Endothelial cell of umbilical vein (primary cell): ENCODE data around the gene MCF2L. TPM values are rescaled to one million over a fixed set of nuclear protein-coding genes. Genes with fewer than 3 reads are reported as not detected.

Experiments used
- BruUV-seq: library from RNA; stranded (reverse); fragments of 400-500 nt; replicated peaks from 2 replicates; lab custom pipeline; 2021; lab: Mats Ljungman, UMichigan
- CTCF ChIA-PET: fragments of 300-600, 350-600 bp; sonication (Branson Sonifier 250); formaldehyde crosslinking; loops from one replicate; lab custom pipeline; 2021; ENCODE audit warnings: antibody characterized with exemption, inconsistent platforms; lab: Charles Lee
- POLR2A ChIA-PET: fragments of 300-600, 350-600 bp; sonication (Branson Sonifier 250); formaldehyde crosslinking; loops from one replicate; lab custom pipeline; 2021; ENCODE audit warnings: antibody characterized with exemption, inconsistent platforms; lab: Charles Lee
- DNase-seq: peaks from one replicate; pipeline ENCODE4 v3.0.0-alpha.2; 2011; ENCODE audit warnings: low read depth, low spot score
- FAIRE-seq: peaks from 2 replicates; lab custom pipeline; 2011; peaks lifted over from hg19 to GRCh38; lab: Jason Lieb, UNC
- H2AFZ ChIP-seq: 2 replicates; pipeline ENCODE4 v1.6.0; 2012; ENCODE audit warnings: low read depth, low read length, control low read depth, inconsistent platforms
- H3K27ac ChIP-seq: 2 replicates; pipeline ENCODE4 v1.5.1; 2011; ENCODE audit warnings: low read depth, mild to moderate bottlenecking, control low read depth, low read length, moderate library complexity; ENCODE audit not compliant: insufficient read depth
- H3K27me3 ChIP-seq, 2 experiments: 2 replicates each; pipeline versions ENCODE4 v1.6.0 to v1.6.1; 2011; ENCODE audit warnings: low read length in 2 of 2, mixed read lengths in 1 of 2; ENCODE audit not compliant: control insufficient read depth in 2 of 2, insufficient read depth in 2 of 2
- H3K36me3 ChIP-seq, 2 experiments: 2 replicates in 1 of 2; 3 replicates in 1 of 2; pipeline ENCODE4 v1.5.1; 2011; ENCODE audit warnings: low read length in 2 of 2, mild to moderate bottlenecking in 1 of 2, moderate library complexity in 1 of 2; ENCODE audit not compliant: control insufficient read depth in 2 of 2, insufficient read depth in 2 of 2; ENCODE audit errors: extremely low read depth in 1 of 2
- H3K4me1 ChIP-seq: 3 replicates; pipeline ENCODE4 v1.5.1; 2011; ENCODE audit warnings: mild to moderate bottlenecking, low read length; ENCODE audit not compliant: control insufficient read depth, insufficient read depth; ENCODE audit errors: extremely low read depth
- H3K4me2 ChIP-seq: 2 replicates; pipeline ENCODE4 v1.6.1; 2011; ENCODE audit warnings: low read length, control low read depth, mixed read lengths; ENCODE audit not compliant: insufficient read depth
- H3K4me3 ChIP-seq, 3 experiments: fragments of 200-600 bp in 1 of 3; sonication (generic), shearing (Covaris generic) in 1 of 3; replicated peaks in 1 of 3; 2 replicates each; pipeline ENCODE4 v1.5.1; 2011 to 2016; ENCODE audit warnings: control low read depth in 3 of 3, low read length in 3 of 3, mild to moderate bottlenecking in 2 of 3, inconsistent platforms in 1 of 3, low read depth in 1 of 3, moderate library complexity in 1 of 3; ENCODE audit not compliant: insufficient read depth in 1 of 3
- H3K79me2 ChIP-seq: 2 replicates; pipeline ENCODE4 v1.6.0; 2012; ENCODE audit warnings: low read length, inconsistent platforms; ENCODE audit not compliant: control insufficient read depth, insufficient read depth
- H3K9ac ChIP-seq: replicated peaks from 2 replicates; pipeline ENCODE3; 2011; ENCODE audit warnings: low read length, control low read depth; ENCODE audit not compliant: insufficient read depth; ENCODE audit errors: extremely low read depth
- H3K9me1 ChIP-seq: replicated peaks from 3 replicates; pipeline ENCODE4 v1.6.0; 2011; ENCODE audit warnings: mild to moderate bottlenecking, low read length; ENCODE audit not compliant: control insufficient read depth, insufficient read depth; ENCODE audit errors: extremely low read depth
- H3K9me3 ChIP-seq: replicated peaks from 2 replicates; pipeline ENCODE4 v1.5.1; 2012; ENCODE audit warnings: low read length, inconsistent platforms; ENCODE audit not compliant: control insufficient read depth, insufficient read depth
- H4K20me1 ChIP-seq: replicated peaks from 2 replicates; pipeline ENCODE3; 2011; ENCODE audit warnings: mild to moderate bottlenecking, low read length; ENCODE audit not compliant: control insufficient read depth, insufficient read depth; ENCODE audit errors: extremely low read depth
- EZH2 ChIP-seq: IDR thresholded peaks from 2 replicates; pipeline ENCODE4 v1.6.1; 2012; ENCODE audit warnings: borderline replicate concordance, low read depth, mild to moderate bottlenecking, moderate library complexity, low read length, inconsistent platforms; ENCODE audit not compliant: severe bottlenecking
- FOS ChIP-seq: IDR thresholded peaks from 2 replicates; pipeline ENCODE4 v1.6.1; 2011; ENCODE audit warnings: mild to moderate bottlenecking, low read length, moderate library complexity, borderline replicate concordance; ENCODE audit not compliant: insufficient read depth
- GATA2 ChIP-seq: IDR thresholded peaks from 2 replicates; pipeline ENCODE4 v1.7.0; 2011; ENCODE audit warnings: low read depth, mild to moderate bottlenecking, moderate library complexity, mixed read lengths, low read length; ENCODE audit not compliant: insufficient read length, insufficient read depth
- JUN ChIP-seq: IDR thresholded peaks from 2 replicates; pipeline ENCODE4 v1.6.1; 2011; ENCODE audit warnings: borderline replicate concordance, low read depth; ENCODE audit not compliant: insufficient read length, insufficient read depth
- MYC ChIP-seq: IDR thresholded peaks from one replicate; pipeline ENCODE4 v1.6.1; 2011; ENCODE audit warnings: mild to moderate bottlenecking, low read depth, low read length
- POLR2A ChIP-seq: IDR thresholded peaks from 2 replicates; pipeline ENCODE4 v1.6.1; 2012; ENCODE audit warnings: low read depth, mild to moderate bottlenecking, control low read depth, low read length
- POLR2AphosphoS5 ChIP-seq: IDR thresholded peaks from 2 replicates; pipeline ENCODE4 v1.6.1; 2012; ENCODE audit warnings: low read depth, mild to moderate bottlenecking, control low read depth, low read length, moderate library complexity; ENCODE audit not compliant: insufficient read depth
- dilution Hi-C: fragments of 300-500 bp; cut with MboI; formaldehyde crosslinking; loops from one replicate; pipeline ENCODE4 v1.15.0; 2019; ENCODE audit warnings: low sequenced_read_pairs; ENCODE audit not compliant: extremely low pct_ligation_motif_present
- intact Hi-C: fragments of 100-400 bp; cut with micrococcal nuclease; formaldehyde crosslinking; loops from one replicate; pipeline ENCODE4 v1.10.0; 2022
- polyA plus RNA-seq, 4 experiments: library from polyadenylated mRNA; depleted of rRNA in 3 of 4; stranded (reverse) in 3 of 4; unstranded in 1 of 4; fragments of >200 nt; gene quantifications; 2 replicates each; pipeline versions ENCODE4 v1.2.1 to v1.2.3, GENCODE V29; 2011 to 2012; ENCODE audit warnings: missing spikeins in 1 of 4
- total RNA-seq: library from RNA; stranded (reverse); gene quantifications from 2 replicates; pipeline ENCODE4 v1.2.3, GENCODE V29; 2021
- TF ChIP-seq, protein P1 (sequence below): IDR thresholded peaks from 2 replicates; pipeline ENCODE4 v1.6.1; 2011; ENCODE audit not compliant: insufficient read depth, insufficient read length
- TF ChIP-seq, protein P2 (sequence below), 2 donors: IDR thresholded peaks; 1 replicate in 1 of 2; 2 replicates in 1 of 2; pipeline ENCODE4 v1.5.1; 2011; ENCODE audit warnings: low read length in 2 of 2, mild to moderate bottlenecking in 2 of 2, moderate library complexity in 2 of 2, control low read depth in 1 of 2, inconsistent platforms in 1 of 2, low read depth in 1 of 2; ENCODE audit not compliant: insufficient read depth in 1 of 2; ENCODE audit errors: extremely low read depth in 1 of 2

Gene MCF2L
- total and polyA plus RNA-seq, 2 donors (not counting 3 experiments of a cell fraction or from before 2014, with no cell fraction given), result 0.33 to 0.58 TPM

DNA sequence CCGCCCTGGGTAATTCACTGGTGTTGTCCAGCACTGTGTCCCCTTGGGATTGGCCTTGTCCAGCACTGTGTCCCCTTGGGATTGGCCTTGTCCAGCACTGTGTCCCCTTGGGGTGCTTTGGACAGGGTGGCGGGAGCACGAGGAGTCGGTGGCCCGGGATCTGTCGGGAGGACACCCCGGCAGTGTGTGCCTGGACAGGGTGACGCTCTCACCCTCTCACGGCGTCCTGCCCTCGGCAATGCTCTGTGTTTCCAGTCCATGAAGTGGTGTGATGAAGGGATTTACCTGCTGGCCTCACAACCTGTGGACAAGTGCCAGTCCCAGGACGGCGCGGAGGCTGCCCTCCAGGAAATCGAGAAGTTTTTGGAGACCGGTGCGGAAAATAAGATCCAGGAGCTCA lies 106.7 kb downstream of the MCF2L start:
- POLR2A ChIA-PET, result no interaction called here
- no peaks in the 10 kb centered on the region for H3K79me2 ChIP-seq

More for the DNA sequence above, 106.7 kb downstream of the MCF2L start:
- no peak for TF ChIP-seq MYC
- no peak for TF ChIP-seq JUN
- TF ChIP-seq POLR2AphosphoS5, result no peak
- TF ChIP-seq POLR2A, result no peak
- TF ChIP-seq, protein P1, sequence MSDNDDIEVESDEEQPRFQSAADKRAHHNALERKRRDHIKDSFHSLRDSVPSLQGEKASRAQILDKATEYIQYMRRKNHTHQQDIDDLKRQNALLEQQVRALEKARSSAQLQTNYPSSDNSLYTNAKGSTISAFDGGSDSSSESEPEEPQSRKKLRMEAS, result no peak
- TF ChIP-seq FOS, result no peak
- no peak for TF ChIP-seq EZH2
- TF ChIP-seq, protein P2, sequence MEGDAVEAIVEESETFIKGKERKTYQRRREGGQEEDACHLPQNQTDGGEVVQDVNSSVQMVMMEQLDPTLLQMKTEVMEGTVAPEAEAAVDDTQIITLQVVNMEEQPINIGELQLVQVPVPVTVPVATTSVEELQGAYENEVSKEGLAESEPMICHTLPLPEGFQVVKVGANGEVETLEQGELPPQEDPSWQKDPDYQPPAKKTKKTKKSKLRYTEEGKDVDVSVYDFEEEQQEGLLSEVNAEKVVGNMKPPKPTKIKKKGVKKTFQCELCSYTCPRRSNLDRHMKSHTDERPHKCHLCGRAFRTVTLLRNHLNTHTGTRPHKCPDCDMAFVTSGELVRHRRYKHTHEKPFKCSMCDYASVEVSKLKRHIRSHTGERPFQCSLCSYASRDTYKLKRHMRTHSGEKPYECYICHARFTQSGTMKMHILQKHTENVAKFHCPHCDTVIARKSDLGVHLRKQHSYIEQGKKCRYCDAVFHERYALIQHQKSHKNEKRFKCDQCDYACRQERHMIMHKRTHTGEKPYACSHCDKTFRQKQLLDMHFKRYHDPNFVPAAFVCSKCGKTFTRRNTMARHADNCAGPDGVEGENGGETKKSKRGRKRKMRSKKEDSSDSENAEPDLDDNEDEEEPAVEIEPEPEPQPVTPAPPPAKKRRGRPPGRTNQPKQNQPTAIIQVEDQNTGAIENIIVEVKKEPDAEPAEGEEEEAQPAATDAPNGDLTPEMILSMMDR (IDR thresholded peaks at IDR 0.05; ENCODE audit: extremely low read depth in 1 of 2, insufficient read depth in 1 of 2, low read depth in 1 of 2, low read length in 2 of 2), result no peak
- TF ChIP-seq GATA2, result no peak
- no peaks in the 10 kb centered on the region for H3K9me3 ChIP-seq
- no peak overlapping the region for H3K9ac ChIP-seq
- FAIRE-seq (no peak), DNase-seq (no peak)
- BruUV-seq, result no TSS peak
- H3K27me3 ChIP-seq, result no peaks in the 10 kb centered on the region
- no peaks in the 10 kb centered on the region for H3K4me1 ChIP-seq
- no peak overlapping the region for H3K4me2 ChIP-seq
- intact Hi-C loops (no loop called here), dilution Hi-C loops (no loop called here)
- CTCF ChIA-PET, result no interaction called here
- H3K27ac ChIP-seq, result no peak overlapping the region
- H4K20me1 ChIP-seq, result no peaks in the 10 kb centered on the region
- no peaks in the 10 kb centered on the region for H3K9me1 ChIP-seq
- H3K36me3 ChIP-seq, result no peaks in the 10 kb centered on the region
- no peak overlapping the region for H3K4me3 ChIP-seq
- no peak overlapping the region for H2AFZ ChIP-seq
